ENCODE results near the gene SEC23A.
"Not testable (repeated sequence)": the region's sequence is repeated elsewhere in the genome, so short reads cannot be mapped to it uniquely, and the experiment has no call there.

The SEC23A gene

DNA sequence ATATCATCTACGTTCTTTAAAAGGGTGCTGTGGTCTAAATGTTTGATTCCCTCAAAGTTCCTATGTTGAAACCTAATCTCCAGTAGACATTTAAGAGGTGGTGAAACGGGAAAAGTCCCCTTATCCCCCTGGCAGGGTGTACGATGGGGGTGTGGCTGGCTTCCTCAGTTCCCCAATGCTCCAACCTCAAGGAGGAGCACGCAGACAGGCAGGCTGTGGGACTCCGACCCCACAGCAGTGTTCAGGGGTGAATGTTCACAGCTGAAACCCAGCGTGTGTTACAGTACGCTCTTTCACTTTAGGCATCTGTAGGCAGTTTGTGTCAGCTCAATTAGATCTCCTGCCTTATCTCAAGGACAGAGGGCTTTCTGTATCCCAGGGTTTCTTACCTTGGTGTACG is 73.2 kb downstream of the SEC23A start:
- DNase-seq (ENCODE audit: low spot score), result no peak

GRCh38 chr14:39028620-39029019 is 74.4 kb downstream of the SEC23A start:
- no peak for DNase-seq (ENCODE audit: low spot score)

DNA sequence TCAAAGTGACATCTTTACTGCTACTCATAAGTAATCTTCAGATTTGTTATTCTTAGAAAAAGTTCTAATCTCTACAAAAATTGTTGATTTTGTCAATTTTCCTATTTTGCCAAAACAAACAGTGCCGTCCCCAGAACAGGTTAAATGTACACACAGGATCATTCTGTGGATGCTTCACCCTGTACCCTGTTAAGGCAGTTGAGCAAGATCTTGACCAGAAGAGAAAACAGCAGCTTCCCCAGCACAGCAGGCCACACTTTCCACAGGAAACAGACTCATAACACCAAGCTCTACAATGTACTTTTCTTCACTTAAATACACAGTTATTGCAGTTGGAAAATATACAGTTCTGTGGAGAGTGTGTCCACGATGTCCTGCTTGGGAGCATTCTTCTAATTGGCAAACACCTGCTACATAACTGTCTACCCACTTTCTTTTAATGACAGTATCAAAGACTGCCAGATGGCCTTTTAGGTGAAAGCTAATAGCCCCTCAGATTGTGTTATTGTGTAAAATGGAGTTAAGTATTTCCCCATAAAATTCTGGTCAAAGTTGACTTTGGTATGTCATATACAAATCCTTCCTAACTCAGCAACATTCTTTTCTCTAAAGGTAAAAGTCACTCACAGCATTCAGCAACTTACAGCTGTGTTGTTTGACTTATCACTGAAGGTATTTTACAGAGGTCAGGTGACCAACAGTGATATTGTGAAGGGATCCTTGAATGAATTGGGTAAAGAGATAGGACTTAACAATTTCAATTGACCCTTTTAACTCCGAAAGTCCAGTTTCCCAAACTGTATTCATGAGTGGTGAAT is 77.0 kb downstream of the SEC23A start:
- DNase-seq (ENCODE audit: low spot score), result no peak

GRCh38 chr14:39025250-39025809 is 77.7 kb downstream of the SEC23A start:
- no peak for DNase-seq (ENCODE audit: low spot score)

- DNase-seq (ENCODE audit: low spot score), result no peak
Observed at GRCh38 chr14:39023939-39024871, 78.8 kb downstream of the SEC23A start.

GRCh38 chr14:39017096-39018016 is 85.7 kb downstream of the SEC23A start:
- not testable (repeated sequence) for DNase-seq (ENCODE audit: low spot score)

- DNase-seq (ENCODE audit: low spot score), result no peak
Observed at GRCh38 chr14:39016733-39017095, 86.3 kb downstream of the SEC23A start.

- DNase-seq (ENCODE audit: low spot score), result no peak
Observed at GRCh38 chr14:39015964-39016577, 87.0 kb downstream of the SEC23A start.

DNA sequence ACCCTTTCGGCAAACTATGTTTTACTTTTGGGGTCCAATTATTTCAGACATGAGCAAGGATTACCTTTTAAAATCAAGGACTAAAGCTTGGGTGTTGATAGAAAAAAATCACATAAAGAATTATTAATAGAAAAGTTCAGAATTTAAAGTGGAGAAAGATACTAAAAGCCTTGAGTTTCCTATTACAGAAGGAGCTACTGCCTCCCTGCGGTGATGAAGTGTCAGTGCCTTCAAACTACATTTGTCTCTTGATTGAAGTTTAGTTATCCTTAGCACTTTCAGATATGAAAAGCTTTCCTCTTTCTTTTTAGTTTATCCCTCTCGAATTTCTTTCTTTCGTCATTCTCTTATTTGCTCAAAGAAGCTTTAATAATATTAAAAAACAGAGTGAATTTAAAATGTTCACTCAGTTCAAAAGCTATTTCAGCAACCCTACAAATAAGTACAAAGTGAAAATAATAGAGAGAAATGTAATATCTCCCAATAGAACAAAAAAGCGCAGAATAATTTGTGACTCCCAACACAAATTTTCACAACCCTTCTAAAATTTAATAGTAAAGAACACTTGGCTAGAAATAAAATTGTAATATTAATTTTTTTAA is 87.6 kb downstream of the SEC23A start:
- no peak for DNase-seq (ENCODE audit: low spot score)

DNA sequence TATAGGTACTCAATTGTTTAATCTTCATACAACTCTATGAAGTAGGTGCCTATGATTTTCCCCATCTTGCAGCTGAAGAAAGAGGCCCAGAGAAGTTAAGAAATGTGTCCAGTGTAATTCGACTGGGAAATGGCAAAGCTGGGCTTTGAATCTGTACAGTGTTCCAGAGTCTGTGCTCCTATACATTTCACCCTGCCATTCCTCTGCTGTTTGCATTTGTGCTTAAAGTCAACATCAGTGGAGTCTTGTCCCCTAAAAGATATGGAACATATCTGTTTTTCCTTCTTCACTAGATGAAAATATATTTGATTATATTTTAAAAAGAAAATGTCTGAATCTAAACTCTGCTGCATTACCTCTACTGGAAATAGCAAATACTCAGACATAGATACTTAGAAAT is 88.6 kb downstream of the SEC23A start:
- no peak for DNase-seq (ENCODE audit: low spot score)

- not testable (repeated sequence) for DNase-seq (ENCODE audit: low spot score)
Observed at GRCh38 chr14:39008965-39009364, 94.1 kb downstream of the SEC23A start.

DNA sequence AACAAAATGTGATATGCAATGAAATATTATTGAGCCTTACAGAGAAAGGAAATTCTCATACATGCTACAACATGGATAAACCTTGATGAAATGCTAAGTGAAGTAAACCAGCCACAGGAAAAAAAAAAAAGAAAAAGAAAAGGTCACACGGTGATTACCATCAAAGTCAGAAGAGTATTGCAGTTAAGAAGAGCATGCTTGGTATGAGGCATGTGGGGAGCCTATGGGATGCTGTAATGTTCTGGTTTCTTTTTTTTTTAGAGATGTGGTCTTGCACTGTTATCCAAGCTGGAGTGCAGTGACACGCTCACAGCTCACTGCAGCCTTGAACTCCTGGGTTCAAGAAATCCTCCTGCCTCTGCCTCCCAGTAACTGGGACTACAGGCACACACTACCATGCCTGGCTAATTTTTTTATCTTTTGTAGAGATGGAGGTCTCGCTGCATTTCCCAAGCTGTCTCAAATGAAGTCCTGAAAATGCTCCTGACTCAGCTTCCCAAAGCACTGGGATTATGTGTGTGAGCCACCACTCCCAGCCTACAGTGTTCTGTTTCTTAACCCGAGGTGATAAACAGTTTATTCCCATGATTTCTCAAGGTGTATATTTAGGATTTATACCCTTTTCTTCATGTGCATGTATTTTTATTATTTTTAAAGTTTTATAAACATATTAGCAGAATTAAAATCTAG is 96.2 kb downstream of the SEC23A start:
- DNase-seq (ENCODE audit: low spot score), result no peak

- DNase-seq (ENCODE audit: low spot score), result no peak
Observed at GRCh38 chr14:39005044-39005880, 97.8 kb downstream of the SEC23A start.

GRCh38 chr14:38999949-39000348 is 103.1 kb downstream of the SEC23A start:
- no peak for DNase-seq (ENCODE audit: low spot score)

GRCh38 chr14:38994731-38995130 is 108.3 kb downstream of the SEC23A start:
- no peak for DNase-seq (ENCODE audit: low spot score)

DNA sequence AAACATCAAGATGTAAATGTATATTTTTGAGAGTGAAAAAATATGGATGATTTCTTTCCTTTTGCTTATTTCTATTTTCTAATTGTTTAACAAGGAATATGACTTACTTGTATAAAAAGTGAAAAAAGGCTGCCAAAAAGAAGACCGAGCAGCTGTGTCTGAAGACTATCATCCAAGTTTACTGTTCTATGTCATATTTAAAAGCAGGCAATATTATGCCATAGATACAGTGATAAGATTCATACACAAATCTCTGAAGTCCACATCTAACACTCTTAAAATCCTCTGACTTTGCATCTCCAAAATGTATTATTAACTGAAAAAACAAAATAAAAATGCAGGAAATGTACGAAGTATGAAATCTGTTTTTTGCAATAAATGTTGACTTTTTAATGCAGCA is 109.1 kb downstream of the SEC23A start:
- no peak for DNase-seq (ENCODE audit: low spot score)

DNA sequence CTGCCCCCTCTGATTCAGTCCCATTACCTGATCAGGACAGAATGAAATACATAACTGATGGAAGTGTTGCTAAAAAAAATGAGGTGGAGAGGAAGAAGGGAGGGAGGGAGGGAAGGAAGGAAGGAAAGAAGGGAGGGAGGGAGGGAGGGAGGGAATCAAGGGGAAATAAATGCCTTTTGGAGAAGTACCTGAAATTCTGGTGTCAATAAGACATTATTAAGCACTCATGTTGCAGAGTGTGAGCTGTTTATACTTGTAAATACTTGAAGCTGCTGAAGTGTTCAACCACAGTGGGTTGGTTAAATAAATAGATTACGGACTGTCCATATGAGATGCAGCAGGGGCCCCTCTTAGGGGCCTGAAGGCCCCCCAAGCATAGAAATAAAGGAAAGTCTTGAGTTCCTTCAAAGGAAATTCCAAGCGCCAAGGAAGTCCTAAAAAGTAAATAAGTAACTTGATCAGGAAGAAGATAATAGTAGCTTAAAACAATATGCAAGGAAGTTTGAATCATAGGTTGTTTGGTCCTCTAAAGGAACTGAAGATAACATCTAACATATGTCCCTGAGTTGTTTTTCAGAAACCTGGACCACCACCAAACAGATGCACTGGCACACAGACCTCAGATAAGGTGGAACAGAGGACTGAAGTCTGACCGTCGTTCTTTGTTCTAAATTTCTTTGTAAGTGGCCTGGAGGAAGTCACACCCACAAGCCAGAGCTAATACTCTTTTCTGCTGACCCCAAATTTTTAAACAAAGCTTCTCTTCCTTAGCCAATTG is 110.8 kb downstream of the SEC23A start:
- DNase-seq (ENCODE audit: low spot score), result no peak

DNA sequence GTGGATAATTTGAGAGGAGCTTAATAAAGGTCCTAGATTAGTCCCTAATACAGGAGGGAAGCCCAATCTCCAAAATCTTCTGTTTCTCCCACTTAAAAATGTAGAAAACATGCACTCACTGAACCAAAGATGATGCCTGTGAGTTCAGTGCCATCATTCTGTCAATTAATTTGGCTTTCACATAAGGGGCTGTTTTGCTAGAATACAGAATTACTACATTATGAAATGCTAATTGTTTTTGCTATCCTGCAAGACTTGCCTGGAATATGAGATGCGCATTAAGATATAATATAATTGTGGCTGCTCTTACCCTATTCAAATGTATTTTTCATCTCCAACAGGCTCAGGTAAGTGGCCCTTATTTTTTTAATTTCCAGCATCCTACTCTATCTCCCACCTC is 111.7 kb downstream of the SEC23A start:
- DNase-seq (ENCODE audit: low spot score), result no peak

Data from ecto neural progenitor cell (in vitro differentiated cells).